WTC11 (cell line): ENCODE results near the gene ADGB.

Experiments used
- CTCF ChIP-seq: fragments of 200-600 bp; IDR thresholded peaks from 2 replicates; pipeline ENCODE4 v1.8.0; 2022; ENCODE audit warnings: antibody characterized with exemption
- IRF1 ChIP-seq: sonication (generic); formaldehyde crosslinking; IDR thresholded peaks from 2 replicates; pipeline ENCODE4 v1.8.0; 2023; ENCODE audit warnings: missing genetic modification reagents
- MAX ChIP-seq: sonication (generic); formaldehyde crosslinking; IDR thresholded peaks from 2 replicates; pipeline ENCODE4 v1.8.0; 2022; ENCODE audit warnings: mild to moderate bottlenecking, missing genetic modification reagents

GRCh38 chr6:146787876-146788508 lies 189.2 kb downstream of the ADGB start:
- TF ChIP-seq MAX (CRISPR knock-in tag): no peak
- no peak for TF ChIP-seq CTCF
- no peak for TF ChIP-seq IRF1 (CRISPR knock-in tag)
